Lower leg skin (tissue), 3 donors: ENCODE measurements around the gene GBE1.

ENCODE experiments used
- CTCF ChIP-seq, 3 donors: fragments of 450-650 bp; IDR thresholded peaks; one replicate each; pipeline ENCODE4 v1.5.1; 2016; ENCODE audit warnings: antibody characterized with exemption in 3 of 3, mild to moderate bottlenecking in 3 of 3, moderate library complexity in 2 of 3
- POLR2A ChIP-seq, 2 donors: fragments of 450-650 bp; IDR thresholded peaks; one replicate each; pipeline ENCODE4 v1.6.1; 2016 to 2017; ENCODE audit warnings: antibody characterized with exemption in 2 of 2, mild to moderate bottlenecking in 1 of 2, moderate library complexity in 1 of 2

- TF ChIP-seq CTCF (IDR thresholded peaks at IDR 0.05) (no peak), POLR2A (IDR thresholded peaks at IDR 0.05) (no peak)
Observed at GRCh38 chr3:81579744-81580143, 181.7 kb downstream of the GBE1 start.
